HG03139 (cell line): Measurements from ENCODE around the gene MCUB.

ENCODE experiments used
- ATAC-seq: cut with Tn5 transposase; IDR thresholded peaks from one replicate; pipeline ENCODE4 v1.9.1; 2021; ENCODE audit not compliant: unreplicated experiment

The MCUB gene

DNA sequence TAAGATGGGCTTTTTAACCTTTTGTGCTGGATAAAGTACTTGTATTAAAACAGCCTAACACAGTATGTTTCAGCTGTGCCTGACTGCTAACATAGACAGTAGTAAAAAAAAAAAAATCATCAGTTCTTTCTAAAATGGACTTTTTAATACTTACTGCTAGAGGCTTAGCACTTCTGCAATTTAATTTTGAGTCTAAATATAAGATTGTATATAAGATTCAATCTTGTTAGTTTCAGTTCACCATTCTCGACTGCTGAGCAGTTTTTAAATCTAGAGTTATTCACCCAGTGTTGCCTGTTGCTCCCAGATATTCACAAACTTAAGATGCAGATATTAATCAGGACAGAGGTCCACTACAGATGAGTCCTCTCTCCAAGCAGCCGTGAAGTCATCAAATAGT, 163.1 kb downstream of the MCUB start:
- ATAC-seq: no peak

- no peak for ATAC-seq
These were observed 168.3 kb downstream of the MCUB start for GRCh38 chr4:109728385-109728784.

- ATAC-seq: no peak
These were observed 169.2 kb downstream of the MCUB start for GRCh38 chr4:109729117-109729717.

DNA sequence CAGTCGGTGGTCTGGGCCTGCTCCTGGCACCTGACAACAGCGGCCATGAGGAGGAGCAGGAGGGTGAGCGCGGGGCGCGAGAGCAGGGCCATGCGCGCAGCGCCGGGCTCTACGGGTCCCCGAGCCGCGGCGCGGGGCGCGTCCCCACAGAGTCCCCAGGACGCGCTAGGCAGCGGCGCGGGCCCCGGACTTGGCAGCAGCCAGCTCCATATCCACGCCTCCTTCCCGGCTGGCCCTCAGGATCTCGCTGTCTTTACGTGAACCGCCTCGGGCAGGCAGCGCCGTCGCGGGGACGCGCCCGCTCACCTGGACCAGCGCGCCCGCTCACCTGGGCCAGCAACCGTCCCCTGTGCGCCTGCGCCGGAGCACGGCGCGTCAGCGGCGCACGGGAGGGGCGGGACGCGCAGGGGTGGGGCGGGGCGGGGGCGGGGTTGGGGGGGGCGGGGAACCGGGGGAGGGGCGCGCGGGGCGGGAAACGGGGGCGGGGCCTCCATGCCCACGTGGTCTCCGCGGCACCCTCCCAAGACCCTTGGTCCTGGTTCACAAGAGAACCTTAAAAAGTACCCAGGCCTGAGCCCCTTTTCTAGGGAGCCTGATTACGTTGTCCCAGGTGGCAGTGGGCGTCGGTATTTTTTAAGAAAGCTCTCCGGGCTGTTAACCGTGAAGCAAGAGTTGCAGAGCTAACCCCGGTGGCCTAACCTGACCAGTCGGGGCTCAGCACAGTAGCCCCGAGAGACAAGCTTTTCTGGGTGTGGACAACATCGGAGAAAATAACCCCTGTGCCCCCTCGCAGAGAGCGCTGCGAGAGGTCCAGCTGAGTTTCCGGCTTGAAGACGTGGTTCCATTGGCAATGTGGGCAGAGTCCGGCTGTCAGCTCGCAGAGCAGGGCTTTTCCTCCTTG, 169.9 kb downstream of the MCUB start, which contains the start of gene PLA2G12A:
TSS of gene PLA2G12A (minus strand) at position 353 of the 901 bp plus-strand sequence. CDS start at position 92, 261 bp downstream.
- ATAC-seq: peak; percentile 74

DNA sequence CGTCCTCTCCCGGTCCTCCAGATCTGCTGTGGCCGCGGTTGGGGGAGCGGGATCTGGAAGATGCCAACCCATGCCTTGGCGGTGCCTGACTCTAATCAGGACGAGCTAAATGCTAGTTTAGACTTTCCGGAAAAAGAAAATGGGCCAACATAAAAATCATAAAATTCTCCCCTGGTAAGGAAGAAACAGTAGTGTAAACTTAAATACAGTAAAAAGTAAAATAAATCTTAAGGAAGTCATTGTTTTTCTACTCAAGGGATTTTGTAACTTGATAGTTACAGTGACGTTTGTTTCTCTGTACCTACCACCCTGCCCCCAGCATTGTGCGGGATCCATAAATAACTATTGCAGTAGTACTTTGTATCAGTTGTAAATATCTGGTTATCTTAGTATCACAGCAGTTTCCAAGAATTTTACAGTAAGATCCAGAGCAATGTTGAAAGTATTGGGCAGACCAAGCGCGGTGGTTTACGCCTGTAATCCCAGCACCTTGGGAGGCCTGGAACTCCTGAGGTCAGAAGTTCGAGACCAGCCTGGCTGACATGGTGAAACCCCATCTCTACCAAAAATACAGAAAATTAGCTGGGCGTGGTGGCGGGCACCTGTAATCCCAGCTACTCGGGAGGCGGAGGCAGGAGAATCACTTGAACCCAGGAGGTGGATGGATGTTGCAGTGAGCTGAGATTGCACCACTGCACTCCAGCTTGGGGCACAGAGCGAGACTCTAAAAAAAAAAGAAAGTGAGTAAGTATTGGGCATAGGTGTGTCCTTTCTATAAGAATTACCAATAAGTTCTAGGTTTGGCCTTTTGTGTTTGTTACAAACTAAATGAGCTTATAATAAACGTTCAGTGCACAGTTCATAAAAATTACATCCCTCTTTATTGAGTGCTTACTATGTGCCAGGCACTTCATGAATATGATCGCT, 170.8 kb downstream of the MCUB start:
- ATAC-seq: no peak

DNA sequence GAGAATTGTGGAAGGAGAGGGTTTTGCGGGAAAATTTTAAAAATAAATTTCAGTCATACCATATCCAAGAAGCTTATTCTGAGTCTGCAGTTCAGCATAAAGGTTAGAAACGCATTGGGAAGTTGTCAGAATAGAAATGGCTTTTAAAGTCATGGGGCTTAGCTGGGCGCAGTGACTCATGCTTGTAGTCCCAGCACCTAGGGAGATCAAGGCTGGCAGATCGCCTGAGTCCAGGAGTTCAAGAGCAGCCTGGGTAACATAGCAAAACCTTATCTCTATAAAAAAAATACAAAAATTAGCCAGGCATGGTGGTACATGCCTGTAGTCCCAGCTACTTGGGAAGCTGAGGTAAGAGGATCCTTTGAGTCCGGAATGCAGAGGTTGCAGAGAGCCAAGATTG, 173.7 kb downstream of the MCUB start:
- no peak for ATAC-seq

- no peak for ATAC-seq
These were observed 175.7 kb downstream of the MCUB start for GRCh38 chr4:109735566-109736365.
